NOMO-1 treated with dmso at 0.1 percent for 144 hours (cell line): ENCODE data around the gene KATNAL2.
"Not testable (repeated sequence)": the region's sequence is repeated elsewhere in the genome, so short reads cannot be mapped to it uniquely, and the experiment has no call there.

Source experiments
- DNase-seq: peaks from one replicate; lab custom pipeline; 2025; ENCODE audit not compliant: unreplicated experiment; lab: John Stamatoyannopoulos, UW

The KATNAL2 gene

GRCh38 chr18:46920653-46921052 lies 3.3 kb downstream of the KATNAL2 start:
- no peak for DNase-seq

GRCh38 chr18:46939337-46939963 lies 22.0 kb downstream of the KATNAL2 start:
- DNase-seq, result peak; percentile 19

- DNase-seq, result no peak
These were observed 22.7 kb downstream of the KATNAL2 start for GRCh38 chr18:46939998-46940571.

GRCh38 chr18:46942646-46943045 lies 25.2 kb downstream of the KATNAL2 start:
- no peak for DNase-seq

- DNase-seq, result no peak
These were observed 29.4 kb downstream of the KATNAL2 start for GRCh38 chr18:46946656-46947282.

GRCh38 chr18:46950064-46950656 lies 32.8 kb downstream of the KATNAL2 start:
- DNase-seq, result no peak

GRCh38 chr18:46953195-46953594 lies 35.8 kb downstream of the KATNAL2 start:
- DNase-seq, result no peak

- DNase-seq, result no peak
These were observed 40.8 kb downstream of the KATNAL2 start for GRCh38 chr18:46958209-46958608.

- not testable (repeated sequence) for DNase-seq
These were observed 46.5 kb downstream of the KATNAL2 start for GRCh38 chr18:46963656-46964578.

- DNase-seq, result not testable (repeated sequence)
These were observed 47.3 kb downstream of the KATNAL2 start for GRCh38 chr18:46964579-46965293.

- DNase-seq, result not testable (repeated sequence)
These were observed 48.9 kb downstream of the KATNAL2 start for GRCh38 chr18:46966266-46966665.

GRCh38 chr18:46969551-46969950 lies 52.1 kb downstream of the KATNAL2 start:
- DNase-seq, result not testable (repeated sequence)

GRCh38 chr18:47019870-47020269 lies 102.5 kb downstream of the KATNAL2 start:
- DNase-seq, result not testable (repeated sequence)

GRCh38 chr18:47020757-47021156 lies 103.4 kb downstream of the KATNAL2 start:
- not testable (repeated sequence) for DNase-seq

GRCh38 chr18:47022821-47023220 lies 105.4 kb downstream of the KATNAL2 start:
- DNase-seq, result not testable (repeated sequence)

- not testable (repeated sequence) for DNase-seq
These were observed 106.5 kb downstream of the KATNAL2 start for GRCh38 chr18:47023769-47024465.

GRCh38 chr18:47025557-47026174 lies 108.3 kb downstream of the KATNAL2 start:
- DNase-seq, result not testable (repeated sequence)

GRCh38 chr18:47028738-47029137 lies 111.3 kb downstream of the KATNAL2 start:
- not testable (repeated sequence) for DNase-seq

- DNase-seq, result not testable (repeated sequence)
These were observed 112.4 kb downstream of the KATNAL2 start for GRCh38 chr18:47029684-47030353.
